Liver (tissue), 9 donors: ENCODE results near the gene ZFP36L1. TPM values are rescaled to one million over a fixed set of nuclear protein-coding genes. Genes with fewer than 3 reads are reported as not detected.

ENCODE experiments used
- DNase-seq: peaks from one replicate; pipeline ENCODE4 v3.0.0-alpha.2; 2017; ENCODE audit warnings: low spot score
- H3K27ac ChIP-seq, 2 donors: one replicate each; pipeline ENCODE4 v1.7.0; 2013; ENCODE audit warnings: inconsistent platforms in 2 of 2, low read length in 2 of 2, control low read depth in 1 of 2, low read depth in 1 of 2, mild to moderate bottlenecking in 1 of 2
- H3K27me3 ChIP-seq, 4 donors: one replicate each; pipeline versions ENCODE4 v1.6.1 to v1.7.0; 2013; ENCODE audit warnings: low read length in 3 of 4, inconsistent platforms in 1 of 4, mild to moderate bottlenecking in 1 of 4, moderate library complexity in 1 of 4; ENCODE audit not compliant: control insufficient read depth in 4 of 4, insufficient read depth in 4 of 4
- H3K36me3 ChIP-seq, 4 donors: one replicate each; pipeline versions ENCODE4 v1.6.1 to v1.7.0; 2013; ENCODE audit warnings: low read length in 3 of 4, mild to moderate bottlenecking in 3 of 4, low read depth in 1 of 4, moderate library complexity in 1 of 4; ENCODE audit not compliant: control insufficient read depth in 4 of 4, insufficient read depth in 3 of 4
- H3K4me1 ChIP-seq, 4 donors: one replicate each; pipeline versions ENCODE4 v1.6.1 to v1.7.0; 2013; ENCODE audit warnings: low read length in 3 of 4, mild to moderate bottlenecking in 3 of 4, moderate library complexity in 1 of 4; ENCODE audit not compliant: control insufficient read depth in 4 of 4, insufficient read depth in 4 of 4
- H3K4me3 ChIP-seq, 3 donors: one replicate each; pipeline versions ENCODE4 v1.6.1 to v1.7.0; 2013; ENCODE audit warnings: low read length in 3 of 3, control low read depth in 1 of 3, low read depth in 1 of 3, mild to moderate bottlenecking in 1 of 3
- H3K9ac ChIP-seq, 2 donors: one replicate each; pipeline ENCODE4 v1.7.0; 2013; ENCODE audit warnings: low read length in 2 of 2, mild to moderate bottlenecking in 2 of 2, moderate library complexity in 2 of 2, control low read depth in 1 of 2, low read depth in 1 of 2
- H3K9me3 ChIP-seq, 4 donors: one replicate each; pipeline versions ENCODE4 v1.6.1 to v1.7.0; 2013; ENCODE audit warnings: low read length in 3 of 4; ENCODE audit not compliant: control insufficient read depth in 4 of 4
- ATF3 ChIP-seq: IDR thresholded peaks from 2 replicates; pipeline ENCODE4 v1.6.1; 2016; ENCODE audit warnings: antibody characterized with exemption
- CTCF ChIP-seq: fragments of 150-350 bp; IDR thresholded peaks from 2 replicates; pipeline ENCODE4 v1.5.1; 2017; ENCODE audit warnings: improper control_type of control experiment, low read depth, low read length; ENCODE audit not compliant: missing input control
- EGR1 ChIP-seq, 2 donors: IDR thresholded peaks; 2 replicates each; pipeline ENCODE4 v1.6.1; 2016 to 2018; ENCODE audit warnings: antibody characterized with exemption in 2 of 2, low read depth in 2 of 2
- FOXA1 ChIP-seq: IDR thresholded peaks from 2 replicates; pipeline ENCODE4 v1.6.1; 2016; ENCODE audit warnings: antibody characterized with exemption
- FOXA2 ChIP-seq: IDR thresholded peaks from 2 replicates; pipeline ENCODE4 v1.6.1; 2016; ENCODE audit warnings: antibody characterized with exemption
- GABPA ChIP-seq, 2 donors: IDR thresholded peaks in 1 of 2; conservative IDR thresholded peaks in 1 of 2; 2 replicates each; pipeline ENCODE4 v1.6.1; 2016; ENCODE audit warnings: antibody characterized with exemption in 2 of 2, mild to moderate bottlenecking in 1 of 2, moderate library complexity in 1 of 2
- HNF4A ChIP-seq, 2 donors: conservative IDR thresholded peaks; 2 replicates each; pipeline ENCODE4 v1.6.1; 2016; ENCODE audit warnings: antibody characterized with exemption in 2 of 2, mild to moderate bottlenecking in 2 of 2
- HNF4G ChIP-seq: IDR thresholded peaks from 2 replicates; pipeline ENCODE4 v1.6.1; 2016; ENCODE audit warnings: antibody characterized with exemption
- JUND ChIP-seq, 2 donors: IDR thresholded peaks; 2 replicates each; pipeline ENCODE4 v1.6.1; 2016; ENCODE audit warnings: antibody characterized with exemption in 2 of 2
- MAX ChIP-seq: IDR thresholded peaks from 2 replicates; pipeline ENCODE4 v1.6.1; 2016; ENCODE audit warnings: antibody characterized with exemption
- NR2F2 ChIP-seq: IDR thresholded peaks from 2 replicates; pipeline ENCODE4 v1.6.1; 2016; ENCODE audit warnings: antibody characterized with exemption
- RAD21 ChIP-seq, 2 donors: IDR thresholded peaks; 2 replicates each; pipeline ENCODE4 v1.6.1; 2016; ENCODE audit warnings: antibody characterized with exemption in 2 of 2, mild to moderate bottlenecking in 2 of 2
- REST ChIP-seq: IDR thresholded peaks from 2 replicates; pipeline ENCODE4 v1.6.1; 2016; ENCODE audit warnings: antibody characterized with exemption, mild to moderate bottlenecking
- RXRA ChIP-seq, 2 donors: IDR thresholded peaks; 2 replicates each; pipeline ENCODE4 v1.6.1; 2017 to 2018; ENCODE audit warnings: antibody characterized with exemption in 2 of 2, mild to moderate bottlenecking in 1 of 2
- SP1 ChIP-seq: IDR thresholded peaks from 2 replicates; pipeline ENCODE4 v1.6.1; 2018; ENCODE audit warnings: antibody characterized with exemption, mild to moderate bottlenecking
- TAF1 ChIP-seq: conservative IDR thresholded peaks from 2 replicates; pipeline ENCODE4 v1.6.1; 2016; ENCODE audit warnings: antibody characterized with exemption, mild to moderate bottlenecking
- YY1 ChIP-seq: IDR thresholded peaks from 2 replicates; pipeline ENCODE4 v1.6.1; 2016; ENCODE audit warnings: antibody characterized with exemption, mild to moderate bottlenecking
- ZBTB33 ChIP-seq: IDR thresholded peaks from 2 replicates; pipeline ENCODE4 v1.6.1; 2016; ENCODE audit warnings: antibody characterized with exemption
- WGBS: extraction: QIAGEN DNeasy Blood & Tissue Kit; methylation state at CpG from one replicate; pipeline ENCODE4 v1.1.7; 2013; 5-methylcytosine and 5-hydroxymethylcytosine counted together
- polyA plus RNA-seq, 2 donors: library from polyadenylated mRNA; stranded (reverse) in 1 of 2; unstranded in 1 of 2; fragments of 200-250 nt in 1 of 2; fragments of >200 nt in 1 of 2; fragmentation: Nextera tagmentation in 1 of 2; extraction: Ambion mirVana in 1 of 2; gene quantifications; one replicate each; pipeline versions ENCODE4 v1.2.1 to v1.2.3, GENCODE V29; 2013 to 2015
- total RNA-seq, 2 donors: library from RNA; depleted of rRNA; stranded (reverse); fragments of >200 nt; gene quantifications; one replicate each; pipeline ENCODE4 v1.2.3, GENCODE V29; 2014
- donor health status: healthy.
- donor health status: healthy.
- donor health status: healthy.
- donor health status: healthy.
- donor health status: healthy.

ZFP36L1 gene
- total and polyA plus RNA-seq, 4 donors: 25.0 to 170 (median 69.5) TPM

- TF ChIP-seq NR2F2: no peak
- peak; percentile 5 for TF ChIP-seq SP1
- TF ChIP-seq JUND (IDR thresholded peaks at IDR 0.05): no peak
- peak in 1 of 2 donors; percentile 15 for TF ChIP-seq RAD21 (IDR thresholded peaks at IDR 0.05)
- no peak for TF ChIP-seq MAX
- no peak for TF ChIP-seq HNF4A (conservative IDR thresholded peaks at IDR 0.05)
- peak; percentile 70 for TF ChIP-seq ATF3
- no peak for TF ChIP-seq HNF4G
- Histone ChIP-seq H3K27me3 (no peaks in the 10 kb centered on the region), H3K27ac (peak overlapping the region; percentile 91 to 97), H3K4me1 (peaks cover 3 to 46% (median 22%) of the 10 kb centered on the region in 4 donors), H3K9me3 (no peaks in the 10 kb centered on the region), H3K36me3 (peaks cover 0 to 11% (median 2%) of the 10 kb centered on the region in 4 donors), H3K4me3 (no peak overlapping the region), H3K9ac (no peak overlapping the region)
- DNase-seq: peak; percentile 43
- 44% methylated on average over 6 of the region's 6 CpGs for WGBS
These were observed 6.3 kb downstream of the ZFP36L1 start for GRCh38 chr14:68786491-68787091.

- no peak overlapping the region for H3K4me3 ChIP-seq
- H3K9me3 ChIP-seq: no peaks in the 10 kb centered on the region
- 19% methylated on average over 5 of the region's 5 CpGs for WGBS
These were observed 7.1 kb downstream of the ZFP36L1 start for GRCh38 chr14:68785534-68786490.

More at GRCh38 chr14:68785534-68786490, 7.1 kb downstream of the ZFP36L1 start:
- Histone ChIP-seq H3K4me1 (peaks cover 7 to 53% (median 25%) of the 10 kb centered on the region in 4 donors), H3K36me3 (peaks cover 0 to 6% (median 2%) of the 10 kb centered on the region in 4 donors), H3K27ac (peak overlapping the region; percentile 91 to 97), H3K9ac (peak overlapping the region in 1 of 2 donors; percentile 27), H3K27me3 (no peaks in the 10 kb centered on the region)
- DNase-seq: peak; percentile 39
- TF ChIP-seq ATF3 (no peak), FOXA1 (no peak), JUND (IDR thresholded peaks at IDR 0.05) (no peak), EGR1 (IDR thresholded peaks at IDR 0.05; ENCODE audit: low read depth in 2 of 2) (peak in 1 of 2 donors; percentile 45), HNF4A (conservative IDR thresholded peaks at IDR 0.05) (no peak), SP1 (no peak), NR2F2 (no peak), REST (no peak), YY1 (peak; percentile 21), RXRA (IDR thresholded peaks at IDR 0.05) (peak in 1 of 2 donors; percentile 13), ZBTB33 (no peak), GABPA (IDR thresholded peaks at IDR 0.05 in 1 of 2, conservative IDR thresholded peaks at IDR 0.05 in 1 of 2) (no peak), RAD21 (IDR thresholded peaks at IDR 0.05) (peak in 1 of 2 donors; percentile 17), MAX (peak; percentile 48), CTCF (no peak), FOXA2 (no peak), HNF4G (no peak), TAF1 (no peak)
